Measurements from ENCODE around the gene ENDOU. TPM values are rescaled to one million over a fixed set of nuclear protein-coding genes. Genes with fewer than 3 reads are reported as not detected.

ENDOU gene, protein sequence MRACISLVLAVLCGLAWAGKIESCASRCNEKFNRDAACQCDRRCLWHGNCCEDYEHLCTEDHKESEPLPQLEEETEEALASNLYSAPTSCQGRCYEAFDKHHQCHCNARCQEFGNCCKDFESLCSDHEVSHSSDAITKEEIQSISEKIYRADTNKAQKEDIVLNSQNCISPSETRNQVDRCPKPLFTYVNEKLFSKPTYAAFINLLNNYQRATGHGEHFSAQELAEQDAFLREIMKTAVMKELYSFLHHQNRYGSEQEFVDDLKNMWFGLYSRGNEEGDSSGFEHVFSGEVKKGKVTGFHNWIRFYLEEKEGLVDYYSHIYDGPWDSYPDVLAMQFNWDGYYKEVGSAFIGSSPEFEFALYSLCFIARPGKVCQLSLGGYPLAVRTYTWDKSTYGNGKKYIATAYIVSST
- total RNA-seq (not detected), polyA plus RNA-seq (under 1 TPM in 1 of 4 donors, not detected in 3; 0.45 TPM)

- Histone ChIP-seq H3K4me1 (ENCODE audit: control insufficient read depth, insufficient read depth, low read length, poor library complexity, severe bottlenecking) (no peaks in the 10 kb centered on the region), H3K4me3 (ENCODE audit: low read depth, low read length) (no peak within 1 kb of the TSS), H3K27ac (ENCODE audit: insufficient read depth, low read length, poor library complexity, severe bottlenecking) (no peak within 1 kb of the TSS), H3K9me3 (ENCODE audit: control insufficient read depth in 2 of 2, low read length in 2 of 2) (no peaks in the 10 kb centered on the region), H3K27me3 (ENCODE audit: control insufficient read depth, insufficient read depth, low read length) (no peaks in the 10 kb centered on the region), H3K36me3 (ENCODE audit: control insufficient read depth, insufficient read depth, low read length) (peaks cover 4% of the 10 kb centered on the region)
- H3K4me3 Mint-ChIP-seq: no peak within 1 kb of the TSS
- DNase-seq: no peak
- H3K27ac Mint-ChIP-seq: peak within 1 kb of the TSS in 1 of 3 donors; percentile 44
- H3K36me3 Mint-ChIP-seq: peaks cover 38% of the 10 kb centered on the region
- no peak for ATAC-seq (ENCODE audit: low read depth in 2 of 2)
- H3K4me1 Mint-ChIP-seq: peaks cover 0 to 4% (median 0%) of the 10 kb centered on the region in 4 donors
- no peaks in the 10 kb centered on the region for H3K9me3 Mint-ChIP-seq
- no peaks in the 10 kb centered on the region for H3K27me3 Mint-ChIP-seq
Observed at GRCh38 chr12:47725091-47725772, at the start of gene ENDOU. Gene ENDOU, minus strand, starts transcription at chr12:47725490. Its CDS starts 77 bp downstream, at chr12:47725413.

- Mint-ChIP-seq H3K36me3 (no peaks in the 10 kb centered on the region), H3K4me3 (peak overlapping the region; percentile 21 to 90 (median 83)), H3K27me3 (peaks cover 4% of the 10 kb centered on the region), H3K9me3 (no peaks in the 10 kb centered on the region), H3K4me1 (peaks cover 5 to 37% (median 15%) of the 10 kb centered on the region in 4 donors), H3K27ac (peak overlapping the region in 2 of 3 donors; percentile 79 to 87)
- DNase-seq (no peak), ATAC-seq (ENCODE audit: low read depth in 2 of 2) (no peak)
- no peaks in the 10 kb centered on the region for H3K27me3 ChIP-seq (ENCODE audit: control insufficient read depth, insufficient read depth, low read length)
- H3K36me3 ChIP-seq (ENCODE audit: control insufficient read depth, insufficient read depth, low read length): no peaks in the 10 kb centered on the region
- no peak overlapping the region for H3K27ac ChIP-seq (ENCODE audit: insufficient read depth, low read length, poor library complexity, severe bottlenecking)
- no peaks in the 10 kb centered on the region for H3K9me3 ChIP-seq (ENCODE audit: control insufficient read depth in 2 of 2, low read length in 2 of 2)
- H3K4me3 ChIP-seq (ENCODE audit: low read depth, low read length): no peak overlapping the region
- peaks cover 12% of the 10 kb centered on the region for H3K4me1 ChIP-seq (ENCODE audit: control insufficient read depth, insufficient read depth, low read length, poor library complexity, severe bottlenecking)
Observed at GRCh38 chr12:47774663-47775062, 49.4 kb upstream of the ENDOU start.

- Mint-ChIP-seq H3K27ac (peak overlapping the region in 2 of 3 donors; percentile 71 to 87), H3K4me1 (peaks cover under 1 to 33% (median 10%) of the 10 kb centered on the region in 4 donors), H3K9me3 (no peaks in the 10 kb centered on the region), H3K4me3 (peak overlapping the region; percentile 81 to 93 (median 88)), H3K36me3 (no peaks in the 10 kb centered on the region), H3K27me3 (peaks cover 4% of the 10 kb centered on the region)
- no peak for DNase-seq
- no peaks in the 10 kb centered on the region for H3K27me3 ChIP-seq (ENCODE audit: control insufficient read depth, insufficient read depth, low read length)
- H3K27ac ChIP-seq (ENCODE audit: insufficient read depth, low read length, poor library complexity, severe bottlenecking): peak overlapping the region; percentile 51
- ATAC-seq (ENCODE audit: low read depth in 2 of 2): peak in 1 of 2 donors; percentile 2
- peaks cover 12% of the 10 kb centered on the region for H3K4me1 ChIP-seq (ENCODE audit: control insufficient read depth, insufficient read depth, low read length, poor library complexity, severe bottlenecking)
- no peaks in the 10 kb centered on the region for H3K36me3 ChIP-seq (ENCODE audit: control insufficient read depth, insufficient read depth, low read length)
- peak overlapping the region; percentile 50 for H3K4me3 ChIP-seq (ENCODE audit: low read depth, low read length)
- H3K9me3 ChIP-seq (ENCODE audit: control insufficient read depth in 2 of 2, low read length in 2 of 2): no peaks in the 10 kb centered on the region
Observed at GRCh38 chr12:47773858-47774580, 48.7 kb upstream of the ENDOU start.

DNA sequence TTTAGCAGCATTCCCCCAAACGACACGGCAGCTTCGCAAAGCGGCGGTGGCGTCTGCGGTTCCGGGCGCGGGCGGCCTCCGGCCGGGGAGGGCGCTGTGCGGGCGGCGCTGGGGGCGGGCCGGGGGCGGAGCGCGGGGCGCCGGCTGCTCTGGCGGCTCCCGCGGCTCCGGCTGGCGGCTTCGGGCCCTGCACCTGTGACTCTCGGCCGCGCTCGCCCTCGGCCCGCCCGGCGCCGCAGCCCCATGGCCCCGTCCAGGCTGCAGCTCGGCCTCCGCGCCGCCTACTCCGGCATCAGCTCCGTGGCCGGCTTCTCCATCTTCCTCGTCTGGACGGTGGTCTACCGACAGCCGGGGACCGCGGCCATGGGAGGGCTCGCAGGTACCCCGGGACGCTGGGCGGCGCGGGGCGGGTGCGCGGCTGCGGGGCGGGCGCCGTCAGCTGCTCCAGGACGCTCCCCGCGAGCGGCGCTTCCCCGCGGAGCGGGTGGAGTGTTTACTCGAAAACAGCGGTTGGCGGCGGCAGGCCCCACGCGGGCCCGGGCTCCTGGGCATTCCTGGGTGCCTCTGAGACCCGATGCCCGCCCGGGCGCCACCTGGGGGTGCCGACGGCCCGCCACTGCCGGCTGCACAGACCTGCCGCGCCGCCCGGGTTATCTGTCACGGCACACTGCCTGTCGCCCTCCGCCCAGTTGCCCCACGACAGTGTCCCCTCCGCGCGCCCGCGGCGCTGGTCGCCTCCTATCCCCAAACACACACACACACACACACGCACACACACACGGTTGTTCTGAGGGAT lies 48.0 kb upstream of the ENDOU start, which contains the start of gene SLC48A1:
Gene SLC48A1, plus strand, starts transcription at position 177 of the 796 bp plus-strand sequence. Its CDS starts 67 bp downstream, at position 244.
- peak within 1 kb of the TSS; percentile 51 for H3K27ac ChIP-seq (ENCODE audit: insufficient read depth, low read length, poor library complexity, severe bottlenecking)
- ATAC-seq (ENCODE audit: low read depth in 2 of 2): peak; percentile 87
- no peaks in the 10 kb centered on the region for H3K9me3 ChIP-seq (ENCODE audit: control insufficient read depth in 2 of 2, low read length in 2 of 2)
- peak; percentile 67 to 77 (median 74) for DNase-seq
- H3K27me3 ChIP-seq (ENCODE audit: control insufficient read depth, insufficient read depth, low read length): no peaks in the 10 kb centered on the region
- H3K4me3 ChIP-seq (ENCODE audit: low read depth, low read length): peak within 1 kb of the TSS; percentile 50
- Mint-ChIP-seq H3K27me3 (peaks cover 4% of the 10 kb centered on the region), H3K4me3 (peak within 1 kb of the TSS; percentile 81 to 97 (median 88)), H3K4me1 (peaks cover 0 to 30% (median 6%) of the 10 kb centered on the region in 4 donors), H3K27ac (peak within 1 kb of the TSS; percentile 32 to 87 (median 86)), H3K9me3 (no peaks in the 10 kb centered on the region), H3K36me3 (no peaks in the 10 kb centered on the region)
- H3K36me3 ChIP-seq (ENCODE audit: control insufficient read depth, insufficient read depth, low read length): no peaks in the 10 kb centered on the region
- H3K4me1 ChIP-seq (ENCODE audit: control insufficient read depth, insufficient read depth, low read length, poor library complexity, severe bottlenecking): peaks cover 12% of the 10 kb centered on the region

DNA sequence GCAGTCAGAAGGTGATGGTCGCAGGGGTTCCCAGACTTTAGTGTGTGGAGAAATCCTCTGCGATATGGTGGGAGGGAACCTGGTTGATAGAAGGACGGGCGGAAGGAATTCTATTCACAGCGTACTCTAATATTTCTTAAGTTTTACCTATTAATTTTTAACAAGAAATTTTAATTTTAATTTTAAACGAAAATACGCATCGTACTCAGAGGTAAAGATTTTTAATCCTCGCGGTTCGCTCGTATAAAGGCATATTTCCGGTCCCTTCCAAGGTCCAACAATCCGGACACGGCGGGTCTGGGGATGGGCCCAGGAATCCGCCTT lies 47.4 kb upstream of the ENDOU start:
- Histone ChIP-seq H3K36me3 (ENCODE audit: control insufficient read depth, insufficient read depth, low read length) (no peaks in the 10 kb centered on the region), H3K27ac (ENCODE audit: insufficient read depth, low read length, poor library complexity, severe bottlenecking) (no peak overlapping the region), H3K9me3 (ENCODE audit: control insufficient read depth in 2 of 2, low read length in 2 of 2) (no peaks in the 10 kb centered on the region), H3K27me3 (ENCODE audit: control insufficient read depth, insufficient read depth, low read length) (no peaks in the 10 kb centered on the region), H3K4me3 (ENCODE audit: low read depth, low read length) (peak overlapping the region; percentile 44), H3K4me1 (ENCODE audit: control insufficient read depth, insufficient read depth, low read length, poor library complexity, severe bottlenecking) (peaks cover 12% of the 10 kb centered on the region)
- Mint-ChIP-seq H3K9me3 (no peaks in the 10 kb centered on the region), H3K36me3 (no peaks in the 10 kb centered on the region), H3K27ac (peak overlapping the region in 2 of 3 donors; percentile 86 to 87), H3K4me1 (peaks cover 0 to 27% (median 6%) of the 10 kb centered on the region in 4 donors), H3K27me3 (peaks cover 4% of the 10 kb centered on the region), H3K4me3 (peak overlapping the region in 3 of 4 donors; percentile 85 to 97 (median 90))
- ATAC-seq (ENCODE audit: low read depth in 2 of 2) (no peak), DNase-seq (no peak)

GRCh38 chr12:47772094-47772660 lies 46.9 kb upstream of the ENDOU start:
- H3K36me3 ChIP-seq (ENCODE audit: control insufficient read depth, insufficient read depth, low read length): no peaks in the 10 kb centered on the region
- Mint-ChIP-seq H3K27ac (peak overlapping the region in 2 of 3 donors; percentile 86 to 87), H3K27me3 (peaks cover 7% of the 10 kb centered on the region), H3K9me3 (no peaks in the 10 kb centered on the region), H3K36me3 (no peaks in the 10 kb centered on the region), H3K4me3 (peak overlapping the region in 3 of 4 donors; percentile 85 to 97 (median 90)), H3K4me1 (peaks cover 0 to 27% (median 10%) of the 10 kb centered on the region in 4 donors)
- H3K4me1 ChIP-seq (ENCODE audit: control insufficient read depth, insufficient read depth, low read length, poor library complexity, severe bottlenecking): peaks cover 12% of the 10 kb centered on the region
- DNase-seq (no peak), ATAC-seq (ENCODE audit: low read depth in 2 of 2) (no peak)
- no peak overlapping the region for H3K4me3 ChIP-seq (ENCODE audit: low read depth, low read length)
- H3K27ac ChIP-seq (ENCODE audit: insufficient read depth, low read length, poor library complexity, severe bottlenecking): no peak overlapping the region
- no peaks in the 10 kb centered on the region for H3K9me3 ChIP-seq (ENCODE audit: control insufficient read depth in 2 of 2, low read length in 2 of 2)
- H3K27me3 ChIP-seq (ENCODE audit: control insufficient read depth, insufficient read depth, low read length): no peaks in the 10 kb centered on the region

Measured in CD4-positive, CD25-positive, alpha-beta regulatory T cell (primary cell).